K562 (cell line): ENCODE data around the gene ART4. TPM values are rescaled to one million over a fixed set of nuclear protein-coding genes. Genes with fewer than 3 reads are reported as not detected.
A peak's percentile ranks its signal among the peaks of the same experiment; 100 is the strongest.

ENCODE experiments used
- ATAC-seq: fragments of 200-7000 bp; cut with Tn5 transposase; 3 replicates; pipeline ENCODE4 v1.9.1; 2020; ENCODE audit warnings: moderate library complexity
- BruUV-seq: library from RNA; stranded (reverse); fragments of 400-500 nt; replicated peaks from 2 replicates; lab custom pipeline; 2021; lab: Mats Ljungman, UMichigan
- CTCF ChIA-PET: fragments of 300-600 bp; formaldehyde crosslinking; extraction: SDS; loops from one replicate; lab custom pipeline; 2021; ENCODE audit warnings: low intra/inter-chr PET ratio; lab: Yijun Ruan, JAX
- POLR2A ChIA-PET: fragments of 300-600, 350-650 bp; sonication (Branson Sonifier 250); formaldehyde crosslinking; extraction: SDS; loops from one replicate; lab custom pipeline; 2021; ENCODE audit warnings: antibody characterized with exemption, inconsistent platforms; lab: Yijun Ruan, JAX
- DNase-seq, 4 experiments: peaks; one replicate each; pipeline versions ENCODE4 v3.0.0 to v3.0.0-alpha.2; 2011 to 2018; ENCODE audit warnings: low spot score in 3 of 4, mixed read lengths in 3 of 4; ENCODE audit errors: extremely low read depth in 1 of 4
- FAIRE-seq: peaks from 2 replicates; lab custom pipeline; 2011; peaks lifted over from hg19 to GRCh38; lab: Jason Lieb, UNC
- H2AFZ ChIP-seq: 2 replicates; pipeline ENCODE4 v1.6.0; 2011; ENCODE audit warnings: low read depth, low read length, control low read depth, inconsistent platforms
- H3K27ac ChIP-seq: fragments of 200-600 bp; 3 replicates; pipeline ENCODE4 v1.8.0; 2011; ENCODE audit warnings: low read depth, mild to moderate bottlenecking, control low read depth, inconsistent platforms, low read length, moderate library complexity, mixed read lengths; ENCODE audit errors: extremely low read depth
- H3K27me3 ChIP-seq, 2 experiments: fragments of 300-600 bp in 1 of 2; 2 replicates in 1 of 2; 3 replicates in 1 of 2; pipeline versions ENCODE4 v1.6.0 to v1.8.0; 2011; ENCODE audit warnings: inconsistent platforms in 2 of 2, low read length in 2 of 2, mild to moderate bottlenecking in 1 of 2, mixed read lengths in 1 of 2, moderate library complexity in 1 of 2; ENCODE audit not compliant: control insufficient read depth in 2 of 2, insufficient read depth in 2 of 2
- H3K36me3 ChIP-seq: fragments of 300-600 bp; 3 replicates; pipeline ENCODE4 v1.8.0; 2011; ENCODE audit warnings: mild to moderate bottlenecking, low read length, inconsistent platforms; ENCODE audit not compliant: control insufficient read depth, insufficient read depth
- H3K4me1 ChIP-seq, 2 experiments: fragments of 200-600 bp in 1 of 2; replicated peaks in 1 of 2; 2 replicates in 1 of 2; 3 replicates in 1 of 2; pipeline versions ENCODE4 v1.5.1 to v1.8.0; 2011; ENCODE audit warnings: inconsistent platforms in 2 of 2, low read length in 2 of 2, mild to moderate bottlenecking in 1 of 2, mixed read lengths in 1 of 2, moderate library complexity in 1 of 2; ENCODE audit not compliant: control insufficient read depth in 2 of 2, insufficient read depth in 2 of 2
- H3K4me2 ChIP-seq: 2 replicates; pipeline ENCODE4 v1.6.1; 2011; ENCODE audit warnings: low read length, control low read depth, inconsistent platforms, mixed read lengths; ENCODE audit not compliant: insufficient read depth
- H3K4me3 ChIP-seq: fragments of 200-600 bp; sonication (generic), shearing (Covaris generic); 2 replicates; pipeline ENCODE4 v1.5.1; 2016; ENCODE audit warnings: control low read depth, inconsistent platforms
- H3K79me2 ChIP-seq: fragments of 200-600 bp; 3 replicates; pipeline ENCODE4 v1.8.0; 2011; ENCODE audit warnings: low read length, inconsistent platforms; ENCODE audit not compliant: control insufficient read depth, insufficient read depth
- H3K9ac ChIP-seq, 2 experiments: 2 replicates each; pipeline versions ENCODE4 v1.6.0 to v1.6.1; 2011; ENCODE audit warnings: low read depth in 2 of 2, low read length in 2 of 2, control low read depth in 1 of 2, inconsistent platforms in 1 of 2, mild to moderate bottlenecking in 1 of 2, mixed read lengths in 1 of 2; ENCODE audit not compliant: insufficient read depth in 1 of 2
- H3K9me1 ChIP-seq: one replicate; pipeline ENCODE4 v1.6.0; 2011; ENCODE audit warnings: inconsistent platforms, mild to moderate bottlenecking, low read length, moderate library complexity; ENCODE audit not compliant: control insufficient read depth, insufficient read depth
- H3K9me3 ChIP-seq: replicated peaks from 2 replicates; pipeline ENCODE4 v1.5.1; 2011; ENCODE audit warnings: low read depth, low read length, inconsistent platforms; ENCODE audit not compliant: control insufficient read depth, insufficient read depth
- H4K20me1 ChIP-seq: replicated peaks from 2 replicates; pipeline ENCODE4 v1.6.1; 2011; ENCODE audit warnings: low read length, inconsistent platforms, mixed read lengths; ENCODE audit not compliant: control insufficient read depth, insufficient read depth
- ADNP ChIP-seq: fragments of 200-800 bp; sonication (Bioruptor generic); IDR thresholded peaks from 2 replicates; pipeline ENCODE4 v1.6.1; 2016; ENCODE audit warnings: missing genetic modification characterization, missing compliant biosample characterization
- GTF2E2 ChIP-seq: fragments of 200-800 bp; sonication (Bioruptor generic); IDR thresholded peaks from 2 replicates; pipeline ENCODE4 v1.6.1; 2016; ENCODE audit warnings: missing genetic modification characterization, missing compliant biosample characterization
- HMBOX1 ChIP-seq: sonication (generic); IDR thresholded peaks from 2 replicates; pipeline ENCODE4 v1.6.1; 2016
- NONO ChIP-seq, 2 experiments: fragments of 200-400 bp in 1 of 2; fragments of 450-650 bp in 1 of 2; formaldehyde crosslinking in 1 of 2; IDR thresholded peaks; 2 replicates each; pipeline ENCODE4 v1.6.1; 2017; ENCODE audit warnings: low read depth in 2 of 2, mild to moderate bottlenecking in 2 of 2, moderate library complexity in 2 of 2, low read length in 1 of 2
- POLR2H ChIP-seq: IDR thresholded peaks from 2 replicates; pipeline ENCODE4 v1.6.1; 2016; ENCODE audit warnings: missing genetic modification characterization, low read depth, mild to moderate bottlenecking, control low read depth, missing compliant biosample characterization, moderate library complexity
- SMAD3 ChIP-seq: fragments of 450-650 bp; formaldehyde crosslinking; conservative IDR thresholded peaks from 2 replicates; pipeline ENCODE4 v1.4.0; 2020; ENCODE audit warnings: mild to moderate bottlenecking
- ZNF445 ChIP-seq: fragments of 250-450 bp; sonication (Bioruptor Pico); IDR thresholded peaks from 2 replicates; pipeline ENCODE4 v1.4.0; 2020; ENCODE audit warnings: low read depth, mild to moderate bottlenecking, moderate library complexity
- ZNF511 ChIP-seq: sonication (generic); formaldehyde crosslinking; IDR thresholded peaks from 2 replicates; pipeline ENCODE4 v1.8.0; 2022; ENCODE audit warnings: mild to moderate bottlenecking, missing genetic modification reagents
- ZNF609 ChIP-seq: sonication (generic); formaldehyde crosslinking; IDR thresholded peaks from 2 replicates; pipeline ENCODE4 v1.8.1; 2023; ENCODE audit warnings: missing genetic modification reagents, mild to moderate bottlenecking, borderline replicate concordance
- WGBS: fragments of 100-300 bp; shearing (Covaris generic); methylation state at CpG from one replicate; pipeline ENCODE4 v1.1.6; 2016; ENCODE audit warnings: low coverage, mixed read lengths; ENCODE audit not compliant: insufficient coverage; ENCODE audit errors: missing lambda C conversion rate; 5-methylcytosine and 5-hydroxymethylcytosine counted together
- in situ Hi-C: fragments of 300-500 bp; cut with MboI; formaldehyde crosslinking; loops from 4 replicates; pipeline ENCODE4 v1.15.0; 2018; ENCODE audit warnings: inconsistent platforms, mixed read lengths
- intact Hi-C: fragments of 100-400 bp; cut with micrococcal nuclease; formaldehyde crosslinking; loops from 2 replicates; pipeline ENCODE4 v1.14.2; 2022
- polyA plus RNA-seq, 8 experiments: library from polyadenylated mRNA; depleted of rRNA in 4 of 8; stranded (reverse) in 5 of 8; unstranded in 3 of 8; fragments of >200 nt; fragmentation: Nextera tagmentation in 2 of 8; fragmentation: Illumina TruSeq in 1 of 8; extraction: Ambion mirVana in 2 of 8; extraction: Trizol in 1 of 8; gene quantifications; 2 replicates each; pipeline versions ENCODE4 v1.2.1 to v1.2.3, GENCODE V29; 2011 to 2014; ENCODE audit warnings: inconsistent platforms in 1 of 8, missing spikeins in 1 of 8
- total RNA-seq, 7 experiments: library from RNA; depleted of rRNA in 6 of 7; stranded (reverse); fragments of >200 nt in 6 of 7; fragmentation: Illumina TruSeq in 2 of 7; extraction: Trizol in 2 of 7; gene quantifications; 2 replicates each; pipeline versions ENCODE4 v1.2.1 to v1.2.3, GENCODE V29; 2011 to 2021; ENCODE audit warnings: low replicate concordance in 1 of 7
- TF ChIP-seq, protein P1 (sequence below): fragments of 150-350 bp; conservative IDR thresholded peaks from 2 replicates; pipeline ENCODE4 v1.6.1; 2014; ENCODE audit warnings: low read length
- TF ChIP-seq, protein P2 (sequence below): fragments of 450-650 bp; formaldehyde crosslinking; IDR thresholded peaks from 2 replicates; pipeline ENCODE4 v1.4.0; 2022; ENCODE audit warnings: missing genetic modification characterization

ART4 gene
- total and polyA plus RNA-seq, 9 of the 15 experiments (the other 6 are each of a cell fraction or from before 2014, with no cell fraction given): 0.07 TPM; not detected in 8

DNA sequence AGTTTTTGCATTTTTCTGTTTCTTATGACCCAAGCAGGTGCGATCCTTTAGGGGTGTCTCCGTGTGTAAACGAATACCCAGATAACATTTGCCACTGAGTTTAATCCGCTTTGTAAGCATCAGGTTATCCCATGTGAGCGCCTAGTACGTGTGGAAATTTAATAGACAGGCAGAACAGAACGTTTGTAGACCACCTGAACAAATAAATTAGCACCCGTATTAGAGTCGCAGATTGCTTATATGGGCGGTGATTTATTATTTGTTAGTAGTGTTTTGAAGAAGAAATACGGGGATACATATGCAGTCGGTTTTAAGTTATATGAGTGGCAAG is 39.5 kb downstream of the ART4 start:
- ChIA-PET POLR2A (interaction anchor here (1.2 kb wide), 1 partner anchor 11 kb away, joined by 4 read pairs; the partner anchor contains the start of gene SMCO3), CTCF (no interaction called here)
- peaks cover 45% of the 10 kb centered on the region for H3K79me2 ChIP-seq
- DNase-seq (no peak), FAIRE-seq (no peak), ATAC-seq (peak; percentile 26)
- H3K36me3 ChIP-seq: peaks cover 24% of the 10 kb centered on the region
- no peaks in the 10 kb centered on the region for H3K27me3 ChIP-seq
- peak overlapping the region; percentile 94 for H3K4me2 ChIP-seq
- H2AFZ ChIP-seq: peak overlapping the region; percentile 91
- intact Hi-C loops: loop anchor here (5.0 kb wide), 1 partner anchor 39 kb away; the partner anchor contains the start of gene ART4
- no peaks in the 10 kb centered on the region for H3K4me1 ChIP-seq
- peak overlapping the region; percentile 58 for H3K27ac ChIP-seq
- no peaks in the 10 kb centered on the region for H3K9me1 ChIP-seq
- no peaks in the 10 kb centered on the region for H4K20me1 ChIP-seq
- whole genome bisulfite sequencing: 0% methylated on average over 12 of the region's 12 CpGs
- BruUV-seq: TSS peak; percentile 84
- in situ Hi-C loops: loop anchor here (25.0 kb wide), 1 partner anchor 1084 kb away; the partner anchor contains the start of gene STRAP
- peak overlapping the region; percentile 90 for H3K4me3 ChIP-seq
- H3K9ac ChIP-seq: peak overlapping the region; percentile 62 to 76
- no peaks in the 10 kb centered on the region for H3K9me3 ChIP-seq
- TF ChIP-seq POLR2H (tag): 0 out of 2 replicates have a peak, but pooled peaks have one; percentile 51
- no peak; the same call in 1 of the 2 replicates for TF ChIP-seq GTF2E2 (tag)
- no peak for TF ChIP-seq ZNF511 (CRISPR knock-in tag)
- TF ChIP-seq, protein P1, sequence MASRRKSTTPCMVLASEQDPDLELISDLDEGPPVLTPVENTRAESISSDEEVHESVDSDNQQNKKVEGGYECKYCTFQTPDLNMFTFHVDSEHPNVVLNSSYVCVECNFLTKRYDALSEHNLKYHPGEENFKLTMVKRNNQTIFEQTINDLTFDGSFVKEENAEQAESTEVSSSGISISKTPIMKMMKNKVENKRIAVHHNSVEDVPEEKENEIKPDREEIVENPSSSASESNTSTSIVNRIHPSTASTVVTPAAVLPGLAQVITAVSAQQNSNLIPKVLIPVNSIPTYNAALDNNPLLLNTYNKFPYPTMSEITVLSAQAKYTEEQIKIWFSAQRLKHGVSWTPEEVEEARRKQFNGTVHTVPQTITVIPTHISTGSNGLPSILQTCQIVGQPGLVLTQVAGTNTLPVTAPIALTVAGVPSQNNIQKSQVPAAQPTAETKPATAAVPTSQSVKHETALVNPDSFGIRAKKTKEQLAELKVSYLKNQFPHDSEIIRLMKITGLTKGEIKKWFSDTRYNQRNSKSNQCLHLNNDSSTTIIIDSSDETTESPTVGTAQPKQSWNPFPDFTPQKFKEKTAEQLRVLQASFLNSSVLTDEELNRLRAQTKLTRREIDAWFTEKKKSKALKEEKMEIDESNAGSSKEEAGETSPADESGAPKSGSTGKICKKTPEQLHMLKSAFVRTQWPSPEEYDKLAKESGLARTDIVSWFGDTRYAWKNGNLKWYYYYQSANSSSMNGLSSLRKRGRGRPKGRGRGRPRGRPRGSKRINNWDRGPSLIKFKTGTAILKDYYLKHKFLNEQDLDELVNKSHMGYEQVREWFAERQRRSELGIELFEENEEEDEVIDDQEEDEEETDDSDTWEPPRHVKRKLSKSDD: no peak
- TF ChIP-seq SMAD3 (CRISPR knock-in tag): no peak
- no peak for TF ChIP-seq ADNP (tag)
- no peak for TF ChIP-seq NONO (IDR thresholded peaks at IDR 0.05; ENCODE audit: low read depth in 2 of 2, low read length in 1 of 2)
- TF ChIP-seq ZNF445 (CRISPR knock-in tag): no peak
- TF ChIP-seq HMBOX1: peak; percentile 12; the same call in 1 of the 2 replicates
- TF ChIP-seq, protein P2, sequence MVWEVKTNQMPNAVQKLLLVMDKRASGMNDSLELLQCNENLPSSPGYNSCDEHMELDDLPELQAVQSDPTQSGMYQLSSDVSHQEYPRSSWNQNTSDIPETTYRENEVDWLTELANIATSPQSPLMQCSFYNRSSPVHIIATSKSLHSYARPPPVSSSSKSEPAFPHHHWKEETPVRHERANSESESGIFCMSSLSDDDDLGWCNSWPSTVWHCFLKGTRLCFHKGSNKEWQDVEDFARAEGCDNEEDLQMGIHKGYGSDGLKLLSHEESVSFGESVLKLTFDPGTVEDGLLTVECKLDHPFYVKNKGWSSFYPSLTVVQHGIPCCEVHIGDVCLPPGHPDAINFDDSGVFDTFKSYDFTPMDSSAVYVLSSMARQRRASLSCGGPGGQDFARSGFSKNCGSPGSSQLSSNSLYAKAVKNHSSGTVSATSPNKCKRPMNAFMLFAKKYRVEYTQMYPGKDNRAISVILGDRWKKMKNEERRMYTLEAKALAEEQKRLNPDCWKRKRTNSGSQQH (CRISPR knock-in tag): no peak
- no peak for TF ChIP-seq ZNF609 (CRISPR knock-in tag)
